OCI-LY1 (cell line): ENCODE measurements around the gene TBRG4.

Source experiments
- CTCF ChIP-seq: fragments of 200-600 bp; sonication (generic), shearing (Covaris generic); IDR thresholded peaks from 2 replicates; pipeline ENCODE4 v1.5.1; 2017; ENCODE audit warnings: mild to moderate bottlenecking, antibody characterized with exemption, low read length, moderate library complexity, mixed read lengths
- EZH2 ChIP-seq: fragments of 200-600 bp; sonication (generic), shearing (Covaris generic); IDR thresholded peaks from 2 replicates; pipeline ENCODE4 v1.8.0; 2017; ENCODE audit warnings: borderline replicate concordance, mixed run types, mild to moderate bottlenecking, antibody characterized with exemption, low read length, moderate library complexity, mixed read lengths

GRCh38 chr7:45089341-45089891 is 22.1 kb downstream of the TBRG4 start:
- TF ChIP-seq CTCF = no peak
- no peak for TF ChIP-seq EZH2
